HepG2 (cell line): ENCODE measurements around the gene CRK. TPM values are rescaled to one million over a fixed set of nuclear protein-coding genes. Genes with fewer than 3 reads are reported as not detected.

Source experiments
- BHLHE40 ChIP-seq: IDR thresholded peaks from 2 replicates; pipeline ENCODE4 v1.6.1; 2011; ENCODE audit warnings: low read length, improper control_type of control experiment
- DR1 ChIP-seq: sonication (generic); formaldehyde crosslinking; IDR thresholded peaks from 2 replicates; pipeline ENCODE4 v1.8.0; 2021; ENCODE audit warnings: mild to moderate bottlenecking, missing genetic modification reagents, inconsistent platforms
- E2F2 ChIP-seq: sonication (generic); formaldehyde crosslinking; IDR thresholded peaks from 2 replicates; pipeline ENCODE4 v1.4.0; 2020; ENCODE audit warnings: missing genetic modification reagents, borderline replicate concordance
- KAT8 ChIP-seq: IDR thresholded peaks from 2 replicates; pipeline ENCODE4 v1.6.1; 2016; ENCODE audit warnings: missing genetic modification reagents, missing compliant biosample characterization
- NFIB ChIP-seq: sonication (generic); formaldehyde crosslinking; IDR thresholded peaks from 2 replicates; pipeline ENCODE4 v1.9.0; 2021; ENCODE audit warnings: missing genetic modification reagents, mild to moderate bottlenecking, borderline replicate concordance
- NFKB2 ChIP-seq: sonication (generic); formaldehyde crosslinking; IDR thresholded peaks from 2 replicates; pipeline ENCODE4 v1.4.0; 2020; ENCODE audit warnings: missing genetic modification reagents, borderline replicate concordance
- NR0B2 ChIP-seq: sonication (generic); formaldehyde crosslinking; IDR thresholded peaks from 2 replicates; pipeline ENCODE4 v1.4.0; 2020; ENCODE audit warnings: mild to moderate bottlenecking, missing genetic modification reagents
- POLR2AphosphoS2 ChIP-seq: IDR thresholded peaks from 2 replicates; pipeline ENCODE4 v1.6.1; 2011; ENCODE audit warnings: low read depth, low read length, improper control_type of control experiment
- RNF2 ChIP-seq: fragments of 450-650 bp; conservative IDR thresholded peaks from 2 replicates; pipeline ENCODE4 v1.6.1; 2016; ENCODE audit warnings: low read depth
- RORA ChIP-seq: sonication (generic); formaldehyde crosslinking; IDR thresholded peaks from 2 replicates; pipeline ENCODE4 v1.5.0; 2020; ENCODE audit warnings: mild to moderate bottlenecking, missing genetic modification reagents, moderate library complexity
- SNAPC4 ChIP-seq: sonication (generic); formaldehyde crosslinking; IDR thresholded peaks from 2 replicates; pipeline ENCODE4 v1.4.0; 2020; ENCODE audit warnings: mild to moderate bottlenecking, missing genetic modification reagents
- ZNF326 ChIP-seq: sonication (generic); formaldehyde crosslinking; IDR thresholded peaks from 2 replicates; pipeline ENCODE4 v1.4.0; 2020; ENCODE audit warnings: missing genetic modification reagents, borderline replicate concordance
- ZNF383 ChIP-seq: sonication (generic); formaldehyde crosslinking; IDR thresholded peaks from 2 replicates; pipeline ENCODE4 v1.4.0; 2020; ENCODE audit warnings: missing genetic modification reagents, mild to moderate bottlenecking, borderline replicate concordance
- ZNF503 ChIP-seq: sonication (generic); formaldehyde crosslinking; IDR thresholded peaks from 2 replicates; pipeline ENCODE4 v1.4.0; 2020; ENCODE audit warnings: missing genetic modification reagents
- ZXDC ChIP-seq: sonication (generic); formaldehyde crosslinking; IDR thresholded peaks from 2 replicates; pipeline ENCODE4 v1.5.0; 2020; ENCODE audit warnings: mild to moderate bottlenecking, missing genetic modification reagents
- polyA plus RNA-seq, 8 experiments: library from polyadenylated mRNA; depleted of rRNA in 3 of 8; stranded (reverse) in 7 of 8; unstranded in 1 of 8; fragments of >200 nt; fragmentation: Illumina TruSeq in 4 of 8; extraction: Trizol in 4 of 8; gene quantifications; 2 replicates each; pipeline versions ENCODE4 v1.2.1 to v1.2.3, GENCODE V29; 2011 to 2016; ENCODE audit warnings: low read depth in 4 of 8, missing spikeins in 1 of 8, mixed read lengths in 1 of 8; ENCODE audit not compliant: insufficient read depth in 1 of 8
- total RNA-seq, 5 experiments: library from RNA; depleted of rRNA; stranded (reverse); fragments of >200 nt; fragmentation: Illumina TruSeq; extraction: Trizol; gene quantifications; 2 replicates each; pipeline ENCODE4 v1.2.3, GENCODE V29; 2016; ENCODE audit warnings: low read depth in 1 of 5

CRK gene
- total and polyA plus RNA-seq, 2 of the 13 experiments (the other 11 are each of a cell fraction or from before 2014, with no cell fraction given): 47.4 to 54.2 TPM

- TF ChIP-seq SNAPC4 (CRISPR knock-in tag) (no peak), KAT8 (CRISPR knock-in tag) (peak; percentile 63; the same call in 1 of the 2 replicates), ZNF383 (CRISPR knock-in tag) (0 out of 2 replicates have a peak, but pooled peaks have one; percentile 51), BHLHE40 (no peak), NFKB2 (CRISPR knock-in tag) (no peak; the same call in 1 of the 2 replicates), NR0B2 (CRISPR knock-in tag) (no peak; the same call in none of the 2 replicates), ZXDC (CRISPR knock-in tag) (no peak), ZNF503 (no peak), RNF2 (peak; percentile 59), RORA (CRISPR knock-in tag) (no peak), POLR2AphosphoS2 (0 out of 2 replicates have a peak, but pooled peaks have one; percentile 76), ZNF326 (CRISPR knock-in tag) (no peak), E2F2 (no peak), NFIB (CRISPR knock-in tag) (no peak), DR1 (CRISPR knock-in tag) (no peak)
These were observed at the start of gene CRK (continued) for GRCh38 chr17:1455797-1456599.
